Stimulated activated CD4-positive, alpha-beta T cell treated with anti-CD3 and anti-CD28 coated beads, Interleukin-1b, Interleukin-23, amount 100 ng/mL, for 24 hours (primary cell): Measurements from ENCODE around the gene LAMP1.
"Not testable (repeated sequence)": the region's sequence is repeated elsewhere in the genome, so short reads cannot be mapped to it uniquely, and the experiment has no call there.

Experiments used
- DNase-seq, 4 experiments: peaks; one replicate each; pipeline ENCODE4 v3.0.0-alpha.2; 2020; ENCODE audit warnings: low read depth in 4 of 4, low spot score in 1 of 4

Gene LAMP1, protein sequence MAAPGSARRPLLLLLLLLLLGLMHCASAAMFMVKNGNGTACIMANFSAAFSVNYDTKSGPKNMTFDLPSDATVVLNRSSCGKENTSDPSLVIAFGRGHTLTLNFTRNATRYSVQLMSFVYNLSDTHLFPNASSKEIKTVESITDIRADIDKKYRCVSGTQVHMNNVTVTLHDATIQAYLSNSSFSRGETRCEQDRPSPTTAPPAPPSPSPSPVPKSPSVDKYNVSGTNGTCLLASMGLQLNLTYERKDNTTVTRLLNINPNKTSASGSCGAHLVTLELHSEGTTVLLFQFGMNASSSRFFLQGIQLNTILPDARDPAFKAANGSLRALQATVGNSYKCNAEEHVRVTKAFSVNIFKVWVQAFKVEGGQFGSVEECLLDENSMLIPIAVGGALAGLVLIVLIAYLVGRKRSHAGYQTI

DNA sequence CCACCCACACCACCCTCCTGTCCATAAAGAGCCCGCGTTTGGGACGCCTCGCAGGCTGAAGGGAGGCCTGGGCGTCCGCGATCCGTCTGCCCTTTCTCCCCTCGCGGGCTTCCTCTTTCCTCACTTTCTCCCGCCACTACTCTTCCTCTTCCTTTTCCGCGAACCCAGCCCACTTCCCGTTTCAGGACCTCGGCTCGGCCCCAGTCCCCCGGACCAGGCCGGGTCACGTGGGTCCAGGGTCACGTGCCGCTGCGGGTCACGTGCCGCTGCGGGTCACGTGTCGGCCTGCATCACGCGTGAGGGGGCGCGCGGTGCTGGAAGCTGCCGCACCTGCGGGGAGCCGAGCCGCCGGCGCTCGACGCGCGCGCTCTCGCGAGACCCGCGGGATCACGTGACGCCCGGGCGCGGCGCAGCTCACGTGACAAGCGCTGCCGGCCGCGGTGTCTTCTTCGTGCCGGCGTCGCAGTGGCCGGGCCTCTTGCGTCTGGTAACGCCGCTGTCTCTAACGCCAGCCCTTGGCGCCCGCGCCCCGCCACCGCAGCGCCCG is at the start of gene LAMP1:
LAMP1 (plus strand) TSS at position 417 of the 547 bp plus-strand sequence. CDS start 196 bp downstream, outside the sequence.
- peak; percentile 99 to 100 (median 100) for DNase-seq

DNA sequence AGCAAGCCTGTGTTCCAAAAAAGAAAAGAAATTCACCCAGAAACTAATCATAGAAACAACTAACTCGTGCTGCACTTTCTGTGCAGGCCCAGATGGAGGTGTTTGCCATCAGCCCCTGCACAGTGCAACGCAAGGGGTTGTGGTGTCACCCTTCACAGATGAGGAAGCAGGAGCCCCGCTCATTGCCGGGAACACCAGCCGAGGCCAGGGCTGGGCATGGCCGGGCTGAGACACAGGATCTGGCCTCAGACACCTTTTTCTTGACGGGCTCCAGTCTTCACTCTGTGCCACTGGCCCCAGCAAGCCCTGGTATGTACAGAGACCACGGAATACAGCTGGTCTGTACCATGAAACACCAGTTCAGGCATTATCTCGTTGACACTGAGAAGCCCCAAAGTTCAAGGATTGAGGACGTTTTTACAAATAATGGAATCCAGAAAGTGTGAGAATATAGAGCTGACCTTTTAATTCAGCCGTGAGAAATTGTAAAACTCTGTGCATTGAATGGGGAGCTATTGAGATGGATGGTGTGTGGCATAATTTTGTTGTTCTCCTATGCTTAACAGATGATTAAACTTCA is 44.4 kb upstream of the LAMP1 start:
- no peak for DNase-seq

DNA sequence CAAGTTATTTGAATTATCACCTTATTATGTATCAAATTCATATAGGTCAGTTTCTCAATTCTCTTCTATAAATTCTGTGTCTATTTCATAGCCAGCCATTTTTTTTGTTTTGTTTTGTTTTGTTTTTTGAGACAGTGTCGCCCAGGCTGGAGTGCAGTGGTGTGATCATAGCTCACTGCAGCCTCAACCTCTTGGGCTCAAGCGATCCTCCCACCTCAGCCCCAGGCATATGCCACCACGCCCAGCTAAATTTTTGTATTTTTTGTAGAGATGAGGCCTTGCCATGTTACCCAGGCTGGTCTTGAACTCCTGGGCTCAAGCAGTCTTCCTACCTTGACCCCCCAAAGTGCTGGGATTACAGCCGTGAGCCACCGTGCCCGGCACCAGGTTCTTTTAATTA is 39.1 kb upstream of the LAMP1 start:
- not testable (repeated sequence) for DNase-seq

DNA sequence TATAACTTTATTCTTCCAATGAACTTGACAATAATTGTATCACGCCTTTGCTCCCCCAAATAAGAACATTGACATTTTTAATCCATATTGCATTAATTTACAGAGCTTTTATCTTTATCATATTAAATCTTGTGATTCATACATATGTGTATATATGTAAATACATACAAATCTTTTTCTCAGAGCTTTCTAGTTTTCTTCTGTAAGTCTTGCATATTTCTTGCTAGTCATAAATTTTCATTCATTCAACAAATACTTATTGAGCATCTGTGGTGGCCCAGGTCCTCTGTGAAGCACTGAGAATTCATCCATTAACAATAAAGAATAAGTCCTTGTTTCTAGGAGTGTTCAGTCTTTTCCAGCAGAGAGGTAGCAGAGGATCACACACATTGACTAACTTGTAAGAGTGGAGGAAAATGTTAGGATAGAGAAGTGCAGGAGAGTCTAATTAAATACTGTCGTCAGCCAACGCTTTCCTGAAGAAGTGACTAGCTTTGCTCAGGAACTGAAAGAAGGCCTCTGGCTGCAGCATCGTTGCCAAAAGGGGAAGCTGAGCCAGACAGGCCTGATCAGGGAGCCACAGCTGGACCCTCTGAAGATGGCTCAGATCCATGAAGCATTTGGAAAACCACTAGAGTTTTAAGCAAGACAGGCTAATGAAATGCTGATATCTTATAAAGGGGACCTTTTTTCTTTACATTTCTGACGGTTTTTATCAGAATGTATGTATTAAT is 38.6 kb upstream of the LAMP1 start:
- DNase-seq: no peak

DNA sequence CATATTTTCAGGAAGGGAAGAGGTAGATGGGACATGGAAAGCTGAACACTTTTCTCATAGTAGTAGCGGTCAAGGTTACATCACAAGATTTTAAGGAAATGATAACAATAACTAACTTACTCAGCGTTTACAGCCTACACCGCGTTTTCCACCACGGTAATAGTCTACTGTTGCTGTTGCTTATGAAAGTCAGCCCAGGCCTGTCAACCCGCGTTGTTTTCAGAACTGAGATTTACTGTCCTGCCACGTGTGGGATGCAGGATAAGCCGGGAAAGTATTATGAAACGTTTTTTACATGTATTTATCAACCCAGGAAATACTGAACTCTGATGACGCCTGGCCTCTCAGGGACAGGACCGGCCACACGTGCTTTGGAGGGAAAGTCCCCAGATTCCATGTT is 36.0 kb upstream of the LAMP1 start:
- no peak for DNase-seq

DNA sequence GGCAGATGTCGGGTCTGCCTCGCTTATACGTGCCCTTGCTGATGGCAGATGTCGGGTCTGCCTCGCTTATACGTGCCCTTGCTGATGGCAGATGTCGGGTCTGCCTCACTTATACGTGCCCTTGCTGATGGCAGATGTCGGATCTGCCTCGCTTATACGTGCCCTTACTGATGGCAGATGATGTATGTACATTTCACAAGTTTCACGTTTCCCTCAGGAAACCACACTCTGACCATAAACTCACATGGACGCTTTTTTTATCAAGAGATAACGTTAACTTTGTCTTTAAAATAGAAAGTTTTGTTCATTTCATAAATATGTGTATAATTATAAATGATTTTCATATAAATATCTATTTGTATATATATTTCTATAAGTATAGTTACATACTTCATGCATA is 34.0 kb upstream of the LAMP1 start:
- DNase-seq: not testable (repeated sequence)

DNA sequence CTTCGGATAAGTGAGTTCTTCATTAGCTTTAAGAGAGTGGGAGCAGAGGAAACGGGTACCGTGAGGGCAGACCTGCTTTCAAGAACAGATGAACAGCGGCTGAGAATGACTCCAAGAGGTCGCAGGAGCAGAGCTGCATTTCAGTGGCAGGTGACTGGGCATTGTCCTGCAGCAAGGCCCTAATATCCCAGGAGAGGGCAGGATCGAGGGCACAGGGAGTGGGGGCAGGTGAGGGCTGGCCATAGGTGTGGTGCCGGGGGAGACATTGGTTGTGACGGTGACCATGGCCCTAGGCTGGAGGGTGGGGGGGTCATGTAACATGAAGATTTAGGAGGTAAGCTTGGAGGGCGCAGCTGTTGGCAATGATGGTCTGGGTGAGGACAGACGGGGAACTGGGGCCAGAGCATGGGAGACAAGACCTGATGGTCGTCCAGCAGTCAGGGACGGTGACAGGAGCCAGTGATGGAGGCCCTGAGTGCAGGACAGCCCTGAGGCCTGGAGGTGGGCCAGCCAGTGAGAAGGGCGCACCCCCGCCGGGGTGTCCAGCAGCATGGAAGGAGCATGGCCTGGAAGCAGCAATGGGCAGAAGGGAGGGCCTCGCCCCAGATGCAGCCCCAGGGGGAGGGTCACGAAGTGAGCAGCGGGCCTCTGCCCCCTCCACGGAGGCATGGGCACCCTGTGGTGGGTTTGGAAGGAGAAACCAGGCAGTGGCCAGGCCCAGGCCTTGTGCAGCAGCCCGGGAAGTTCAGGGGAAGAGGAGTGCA is 29.2 kb upstream of the LAMP1 start:
- DNase-seq: no peak

DNA sequence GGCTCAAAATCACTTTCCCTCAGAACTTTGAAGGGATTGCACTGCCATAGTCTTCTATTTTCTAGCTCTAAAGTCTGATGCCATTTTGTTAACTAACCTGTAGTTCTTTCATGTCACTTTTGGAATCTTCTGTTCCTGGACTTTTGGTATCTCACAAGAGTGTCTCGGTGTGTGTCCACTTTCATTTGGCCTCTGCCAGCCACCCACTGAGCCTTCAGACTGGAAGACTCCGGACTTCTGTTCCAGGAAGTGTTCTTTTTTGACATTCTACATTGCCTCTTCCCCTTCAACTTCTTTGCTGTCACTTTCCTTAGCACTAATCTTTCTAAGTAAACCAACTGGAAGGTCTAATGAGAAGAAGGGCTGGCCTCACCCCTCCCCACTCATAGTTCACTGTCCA is 25.0 kb upstream of the LAMP1 start:
- DNase-seq: no peak

DNA sequence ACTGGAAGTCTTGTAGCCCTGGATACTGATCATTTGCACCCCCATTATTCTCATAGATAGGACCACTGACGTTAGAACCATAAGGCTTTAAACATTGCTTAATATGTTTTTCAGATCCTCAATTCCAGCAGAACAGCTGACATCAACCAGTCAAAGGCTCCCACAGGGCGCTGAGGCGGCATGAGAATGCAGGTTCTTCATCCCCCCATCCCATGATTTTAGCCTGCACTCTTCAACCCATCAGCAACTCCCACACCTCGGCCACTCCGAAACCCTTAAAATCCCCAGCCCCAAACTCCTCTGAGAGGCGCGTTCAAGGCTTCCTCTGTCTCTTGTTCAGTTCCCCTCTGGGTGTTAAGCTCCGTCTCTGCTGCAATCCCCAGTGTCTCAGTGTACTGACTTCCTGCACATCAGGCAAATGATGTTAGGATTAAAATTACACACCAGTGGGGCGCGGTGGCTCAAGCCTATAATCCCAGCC is 24.3 kb upstream of the LAMP1 start:
- no peak for DNase-seq

DNA sequence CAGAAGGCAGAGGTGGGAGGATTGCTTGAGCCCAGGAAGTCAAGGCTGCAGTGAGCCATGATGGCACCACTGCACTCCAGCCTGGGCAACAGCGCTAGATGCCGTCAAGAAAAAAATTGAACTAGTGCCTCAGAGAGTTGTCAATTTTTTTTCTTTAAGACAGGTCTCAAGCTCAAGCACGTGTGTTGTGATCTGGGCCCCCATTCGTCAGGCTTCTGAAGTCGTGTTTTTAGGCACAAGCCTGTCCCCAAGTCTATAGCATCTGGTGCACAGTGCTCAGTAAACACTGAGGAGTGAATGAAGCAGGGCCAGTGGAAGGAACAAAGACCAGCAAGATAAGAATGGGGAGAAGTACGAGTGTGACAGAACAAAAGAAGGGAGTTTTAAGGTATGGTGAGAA is 23.7 kb upstream of the LAMP1 start:
- DNase-seq: no peak

DNA sequence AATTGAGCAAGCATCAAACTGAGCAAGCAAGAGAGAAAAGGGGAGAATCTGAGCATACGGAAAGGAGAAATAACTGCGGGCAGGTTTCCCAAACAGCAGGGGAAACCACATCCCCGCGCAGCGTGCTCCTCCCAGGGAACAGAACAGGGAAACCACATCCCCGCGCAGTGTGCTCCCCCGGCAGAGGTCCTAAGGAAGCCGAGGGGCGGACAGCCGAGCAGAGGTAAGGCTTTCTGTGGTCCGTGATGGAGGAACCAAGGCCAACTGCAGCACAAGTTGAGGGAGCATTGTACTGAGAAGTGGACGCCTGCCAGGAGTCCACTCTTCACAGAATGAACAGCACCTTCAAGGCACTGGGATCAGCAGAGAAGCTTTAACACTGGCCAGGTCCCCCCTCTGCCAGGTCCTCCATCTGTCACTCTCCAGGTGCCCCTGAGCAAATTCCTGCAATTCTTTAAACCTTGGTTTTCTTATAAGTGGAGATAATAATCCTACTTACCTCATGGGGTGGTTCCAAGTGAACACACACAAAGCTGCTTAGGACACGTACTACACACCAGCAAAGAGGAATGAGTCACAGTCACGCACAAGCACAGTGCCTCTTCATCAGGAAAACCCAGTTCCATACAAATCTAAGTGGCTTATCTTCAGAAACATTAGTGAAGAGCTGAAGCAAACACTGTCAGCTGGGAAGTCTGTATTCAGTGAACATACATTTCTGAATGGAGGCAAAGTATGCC is 23.0 kb upstream of the LAMP1 start:
- no peak for DNase-seq

DNA sequence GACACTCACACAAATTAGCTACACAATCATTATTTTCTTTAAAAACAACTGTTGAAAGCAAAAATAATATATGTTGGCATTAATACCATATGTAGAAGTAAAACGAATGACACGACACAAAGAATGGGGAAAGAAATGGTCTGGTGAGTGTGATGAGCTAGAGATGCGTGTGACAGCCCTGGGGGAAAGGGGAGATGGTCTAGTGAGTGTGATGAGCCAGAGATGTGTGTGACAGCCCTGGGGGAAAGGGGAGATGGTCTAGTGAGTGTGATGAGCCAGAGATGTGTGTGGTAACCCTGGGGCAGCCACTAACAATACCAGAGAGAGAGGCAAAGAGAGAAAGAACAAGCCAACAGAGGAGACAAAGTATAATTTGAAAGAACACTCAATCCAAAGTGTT is 22.3 kb upstream of the LAMP1 start:
- DNase-seq: no peak

DNA sequence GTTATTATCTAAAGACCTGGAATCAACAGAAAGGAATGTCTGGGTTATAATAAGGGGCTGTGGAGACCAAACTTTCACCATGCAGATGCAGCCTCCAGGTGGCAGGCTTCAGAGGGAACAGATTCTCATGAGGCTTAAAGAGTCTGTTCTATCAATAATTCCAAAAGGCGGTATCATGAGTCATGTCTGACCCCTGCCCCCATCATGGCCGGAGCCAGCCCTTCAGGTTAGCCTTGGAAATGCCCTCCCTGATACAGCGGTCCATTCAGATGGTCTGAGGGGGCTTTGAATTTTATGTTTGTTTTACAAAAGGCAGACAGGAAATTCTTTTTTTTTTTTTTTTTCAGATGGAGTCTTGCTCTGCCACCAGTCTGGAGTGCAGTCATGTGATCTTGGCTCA is 21.7 kb upstream of the LAMP1 start:
- DNase-seq: peak in 1 of 4 experiments; percentile 12

DNA sequence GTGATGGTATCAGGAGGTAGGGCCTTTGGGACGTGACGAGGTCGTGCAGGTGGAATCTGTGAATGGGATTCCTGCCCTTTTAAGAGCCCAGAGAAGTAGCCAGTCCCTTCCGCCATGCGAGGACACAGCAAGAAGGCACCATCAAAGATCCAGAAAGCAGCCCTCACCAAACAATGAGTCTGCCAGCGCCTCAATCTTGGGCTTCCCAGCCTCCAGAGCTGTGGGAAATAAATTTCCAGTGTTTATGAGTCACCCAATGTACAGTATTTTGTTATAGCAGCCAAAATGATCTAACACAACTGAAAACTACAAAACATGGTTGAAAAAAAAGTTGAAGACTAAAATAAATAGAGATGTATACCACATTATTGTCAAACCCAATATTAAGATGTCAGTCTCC is 16.9 kb upstream of the LAMP1 start:
- DNase-seq: no peak

DNA sequence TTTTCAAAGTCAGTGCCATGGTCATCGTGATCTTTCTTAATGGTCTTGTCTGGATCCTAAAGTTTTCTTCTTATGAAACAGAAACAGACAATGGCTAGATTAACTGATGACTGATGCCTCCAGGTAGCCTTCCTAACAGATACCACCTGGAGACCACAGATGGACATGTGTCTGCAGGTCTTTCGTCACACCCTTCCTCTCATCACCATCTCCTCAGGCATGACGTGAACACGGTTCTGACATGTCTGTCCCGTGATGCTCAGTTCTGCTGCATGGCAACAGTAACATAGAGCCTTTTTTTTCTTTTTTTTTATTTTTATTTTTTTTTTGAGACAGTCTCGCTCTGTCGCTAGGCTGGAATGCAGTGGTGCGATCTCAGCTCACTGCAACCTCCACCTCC is 13.1 kb upstream of the LAMP1 start:
- no peak for DNase-seq

DNA sequence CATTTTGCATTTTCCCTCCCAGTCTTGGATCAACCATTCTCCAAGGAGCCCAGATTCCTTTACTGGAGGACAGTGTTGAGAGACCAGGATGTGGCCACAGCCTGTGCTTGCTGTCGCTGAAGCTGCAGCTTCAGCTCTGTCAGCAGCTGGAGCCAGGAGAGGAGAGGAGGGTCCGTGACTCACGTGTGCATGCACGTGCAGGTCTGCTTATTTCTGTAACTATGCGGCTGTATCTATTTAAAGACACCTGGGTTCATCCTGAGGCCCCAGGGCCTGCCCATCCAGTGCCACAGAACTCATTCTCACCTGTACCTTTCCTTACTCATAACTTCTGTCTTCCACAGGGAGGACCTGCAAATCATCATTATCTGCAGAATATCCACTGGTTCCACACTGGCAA is 8.2 kb upstream of the LAMP1 start:
- DNase-seq: no peak

DNA sequence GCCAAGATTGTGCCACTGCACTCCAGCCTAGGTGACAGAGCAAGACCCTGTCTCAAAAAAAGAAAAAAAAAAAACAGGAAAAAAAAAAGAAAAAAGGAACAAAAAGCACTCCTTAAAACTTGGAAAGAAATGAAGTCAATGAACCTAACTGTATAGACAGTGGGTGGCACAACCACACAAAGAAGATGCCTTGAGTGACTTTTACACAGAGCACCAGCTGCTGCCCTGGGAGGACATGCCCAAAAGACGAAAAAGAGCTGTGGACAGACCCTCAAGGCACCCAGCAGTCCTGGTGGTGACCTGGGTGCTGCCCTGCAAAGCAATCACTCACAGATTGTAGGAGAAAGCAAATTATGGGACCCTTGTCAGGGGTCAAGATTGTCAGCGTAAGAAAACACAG is 5.9 kb upstream of the LAMP1 start:
- DNase-seq: no peak

DNA sequence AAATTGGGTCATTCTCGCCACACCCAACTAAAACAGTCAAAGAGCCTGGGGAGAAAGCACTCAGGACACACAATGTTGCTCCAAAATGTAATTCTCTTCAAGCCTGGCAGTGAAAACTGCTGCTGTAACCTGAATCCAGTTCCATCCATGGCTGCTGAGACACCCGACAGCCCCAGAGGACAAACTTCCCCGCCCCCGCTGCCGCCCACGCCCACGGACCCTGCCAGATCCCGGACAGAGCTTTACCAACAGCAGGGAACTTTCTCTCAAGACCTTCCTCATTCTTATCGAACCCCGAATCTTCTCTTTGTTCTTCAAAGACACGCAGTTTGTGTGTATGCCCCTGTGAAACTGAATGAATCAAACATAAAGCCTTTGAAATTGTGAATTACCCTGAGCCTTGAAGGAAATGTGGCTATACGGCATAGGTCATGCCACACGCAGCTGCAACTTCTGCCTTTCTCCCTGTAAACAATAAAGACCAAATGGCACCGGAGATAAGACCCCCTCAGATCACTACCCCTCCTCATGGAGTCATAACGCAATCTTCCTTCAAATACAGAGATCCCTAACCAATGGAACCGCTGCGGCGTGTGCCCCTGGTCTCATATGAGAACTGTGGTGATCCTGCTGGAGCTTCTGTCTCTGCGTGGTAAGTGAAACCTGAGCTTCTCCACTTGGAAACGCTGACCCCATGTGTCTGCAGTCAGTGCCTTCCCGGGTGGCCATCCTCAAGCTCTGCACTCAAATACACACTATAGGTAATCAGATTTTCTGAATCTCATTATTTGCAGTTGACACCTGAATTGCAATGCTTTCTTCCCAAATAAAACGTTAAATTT is 4.8 kb upstream of the LAMP1 start:
- no peak for DNase-seq

DNA sequence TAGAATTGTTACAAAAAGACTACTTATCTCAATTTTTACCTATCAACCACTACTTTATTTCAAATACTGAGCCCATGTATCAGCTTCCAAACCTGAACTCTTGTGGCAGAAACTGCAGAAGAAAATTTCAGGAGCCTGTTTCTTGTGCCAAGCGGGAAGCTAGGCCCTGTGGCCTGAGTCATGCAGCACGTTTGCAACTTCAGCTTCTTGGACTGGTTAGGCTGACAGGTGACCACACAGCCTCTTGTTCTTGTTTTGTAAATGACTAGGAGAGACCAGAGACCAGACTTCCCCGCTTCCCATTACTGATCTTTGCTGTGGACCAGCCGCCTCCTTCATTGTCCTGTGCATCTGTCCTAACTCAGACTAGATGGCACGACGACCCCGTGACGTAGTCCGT is 3.4 kb upstream of the LAMP1 start:
- DNase-seq: no peak
